K562 (cell line): ENCODE results near the gene SIKE1. TPM values are rescaled to one million over a fixed set of nuclear protein-coding genes. Genes with fewer than 3 reads are reported as not detected.

Experiments
- ATAC-seq: fragments of 200-7000 bp; cut with Tn5 transposase; 3 replicates; pipeline ENCODE4 v1.9.1; 2020; ENCODE audit warnings: moderate library complexity
- BruUV-seq: library from RNA; stranded (reverse); fragments of 400-500 nt; replicated peaks from 2 replicates; lab custom pipeline; 2021; lab: Mats Ljungman, UMichigan
- CTCF ChIA-PET: fragments of 300-600 bp; formaldehyde crosslinking; extraction: SDS; loops from one replicate; lab custom pipeline; 2021; ENCODE audit warnings: low intra/inter-chr PET ratio; lab: Yijun Ruan, JAX
- POLR2A ChIA-PET: fragments of 300-600, 350-650 bp; sonication (Branson Sonifier 250); formaldehyde crosslinking; extraction: SDS; loops from one replicate; lab custom pipeline; 2021; ENCODE audit warnings: antibody characterized with exemption, inconsistent platforms; lab: Yijun Ruan, JAX
- DNase-seq, 4 experiments: peaks; one replicate each; pipeline versions ENCODE4 v3.0.0 to v3.0.0-alpha.2; 2011 to 2018; ENCODE audit warnings: low spot score in 3 of 4, mixed read lengths in 3 of 4; ENCODE audit errors: extremely low read depth in 1 of 4
- FAIRE-seq: peaks from 2 replicates; lab custom pipeline; 2011; peaks lifted over from hg19 to GRCh38; lab: Jason Lieb, UNC
- H2AFZ ChIP-seq: 2 replicates; pipeline ENCODE4 v1.6.0; 2011; ENCODE audit warnings: low read depth, low read length, control low read depth, inconsistent platforms
- H3K27ac ChIP-seq: fragments of 200-600 bp; 3 replicates; pipeline ENCODE4 v1.8.0; 2011; ENCODE audit warnings: low read depth, mild to moderate bottlenecking, control low read depth, inconsistent platforms, low read length, moderate library complexity, mixed read lengths; ENCODE audit errors: extremely low read depth
- H3K27me3 ChIP-seq, 2 experiments: fragments of 300-600 bp in 1 of 2; 2 replicates in 1 of 2; 3 replicates in 1 of 2; pipeline versions ENCODE4 v1.6.0 to v1.8.0; 2011; ENCODE audit warnings: inconsistent platforms in 2 of 2, low read length in 2 of 2, mild to moderate bottlenecking in 1 of 2, mixed read lengths in 1 of 2, moderate library complexity in 1 of 2; ENCODE audit not compliant: control insufficient read depth in 2 of 2, insufficient read depth in 2 of 2
- H3K36me3 ChIP-seq: fragments of 300-600 bp; 3 replicates; pipeline ENCODE4 v1.8.0; 2011; ENCODE audit warnings: mild to moderate bottlenecking, low read length, inconsistent platforms; ENCODE audit not compliant: control insufficient read depth, insufficient read depth
- H3K4me1 ChIP-seq, 2 experiments: fragments of 200-600 bp in 1 of 2; replicated peaks in 1 of 2; 2 replicates in 1 of 2; 3 replicates in 1 of 2; pipeline versions ENCODE4 v1.5.1 to v1.8.0; 2011; ENCODE audit warnings: inconsistent platforms in 2 of 2, low read length in 2 of 2, mild to moderate bottlenecking in 1 of 2, mixed read lengths in 1 of 2, moderate library complexity in 1 of 2; ENCODE audit not compliant: control insufficient read depth in 2 of 2, insufficient read depth in 2 of 2
- H3K4me2 ChIP-seq: 2 replicates; pipeline ENCODE4 v1.6.1; 2011; ENCODE audit warnings: low read length, control low read depth, inconsistent platforms, mixed read lengths; ENCODE audit not compliant: insufficient read depth
- H3K4me3 ChIP-seq: fragments of 200-600 bp; sonication (generic), shearing (Covaris generic); 2 replicates; pipeline ENCODE4 v1.5.1; 2016; ENCODE audit warnings: control low read depth, inconsistent platforms
- H3K79me2 ChIP-seq: fragments of 200-600 bp; 3 replicates; pipeline ENCODE4 v1.8.0; 2011; ENCODE audit warnings: low read length, inconsistent platforms; ENCODE audit not compliant: control insufficient read depth, insufficient read depth
- H3K9ac ChIP-seq, 2 experiments: 2 replicates each; pipeline versions ENCODE4 v1.6.0 to v1.6.1; 2011; ENCODE audit warnings: low read depth in 2 of 2, low read length in 2 of 2, control low read depth in 1 of 2, inconsistent platforms in 1 of 2, mild to moderate bottlenecking in 1 of 2, mixed read lengths in 1 of 2; ENCODE audit not compliant: insufficient read depth in 1 of 2
- H3K9me1 ChIP-seq: one replicate; pipeline ENCODE4 v1.6.0; 2011; ENCODE audit warnings: inconsistent platforms, mild to moderate bottlenecking, low read length, moderate library complexity; ENCODE audit not compliant: control insufficient read depth, insufficient read depth
- H3K9me3 ChIP-seq: replicated peaks from 2 replicates; pipeline ENCODE4 v1.5.1; 2011; ENCODE audit warnings: low read depth, low read length, inconsistent platforms; ENCODE audit not compliant: control insufficient read depth, insufficient read depth
- H4K20me1 ChIP-seq: replicated peaks from 2 replicates; pipeline ENCODE4 v1.6.1; 2011; ENCODE audit warnings: low read length, inconsistent platforms, mixed read lengths; ENCODE audit not compliant: control insufficient read depth, insufficient read depth
- CAMTA2 ChIP-seq: fragments of 250-450 bp; sonication (Bioruptor Pico); conservative IDR thresholded peaks from 2 replicates; pipeline ENCODE4 v1.5.1; 2022
- CEBPB ChIP-seq: fragments of 450-650 bp; IDR thresholded peaks from 2 replicates; pipeline ENCODE4 v1.6.1; 2016; ENCODE audit warnings: missing genetic modification characterization, missing compliant biosample characterization
- CEBPG ChIP-seq, 3 experiments: fragments of 200-800 bp in 1 of 3; sonication (Bioruptor generic) in 1 of 3; sonication (generic) in 1 of 3; formaldehyde crosslinking in 1 of 3; IDR thresholded peaks in 2 of 3; conservative IDR thresholded peaks in 1 of 3; 2 replicates each; pipeline versions ENCODE4 v1.6.1 to v1.8.0; 2016 to 2022; ENCODE audit warnings: missing compliant biosample characterization in 2 of 3, missing genetic modification characterization in 2 of 3, mild to moderate bottlenecking in 1 of 3, missing genetic modification reagents in 1 of 3
- NFIC ChIP-seq: fragments of 450-650 bp; IDR thresholded peaks from 2 replicates; pipeline ENCODE4 v1.6.1; 2017; ENCODE audit warnings: mild to moderate bottlenecking, inconsistent platforms
- RAD51 ChIP-seq: fragments of 450-650 bp; IDR thresholded peaks from 2 replicates; pipeline ENCODE4 v1.7.1; 2016; ENCODE audit warnings: low read depth, mild to moderate bottlenecking, borderline replicate concordance
- ZBTB11 ChIP-seq, 3 experiments: fragments of 200-800 bp in 1 of 3; fragments of 250-450 bp in 1 of 3; fragments of 450-650 bp in 1 of 3; sonication (Bioruptor Pico) in 1 of 3; sonication (Bioruptor generic) in 1 of 3; formaldehyde crosslinking in 1 of 3; IDR thresholded peaks; 2 replicates each; pipeline versions ENCODE4 v1.6.1 to v1.8.0; 2016 to 2022; ENCODE audit warnings: mild to moderate bottlenecking in 2 of 3, missing genetic modification characterization in 2 of 3, missing compliant biosample characterization in 1 of 3, moderate library complexity in 1 of 3
- WGBS: fragments of 100-300 bp; shearing (Covaris generic); methylation state at CpG from one replicate; pipeline ENCODE4 v1.1.6; 2016; ENCODE audit warnings: low coverage, mixed read lengths; ENCODE audit not compliant: insufficient coverage; ENCODE audit errors: missing lambda C conversion rate; 5-methylcytosine and 5-hydroxymethylcytosine counted together
- in situ Hi-C: fragments of 300-500 bp; cut with MboI; formaldehyde crosslinking; loops from 4 replicates; pipeline ENCODE4 v1.15.0; 2018; ENCODE audit warnings: inconsistent platforms, mixed read lengths
- intact Hi-C: fragments of 100-400 bp; cut with micrococcal nuclease; formaldehyde crosslinking; loops from 2 replicates; pipeline ENCODE4 v1.14.2; 2022
- polyA plus RNA-seq, 8 experiments: library from polyadenylated mRNA; depleted of rRNA in 4 of 8; stranded (reverse) in 5 of 8; unstranded in 3 of 8; fragments of >200 nt; fragmentation: Nextera tagmentation in 2 of 8; fragmentation: Illumina TruSeq in 1 of 8; extraction: Ambion mirVana in 2 of 8; extraction: Trizol in 1 of 8; gene quantifications; 2 replicates each; pipeline versions ENCODE4 v1.2.1 to v1.2.3, GENCODE V29; 2011 to 2014; ENCODE audit warnings: inconsistent platforms in 1 of 8, missing spikeins in 1 of 8
- total RNA-seq, 7 experiments: library from RNA; depleted of rRNA in 6 of 7; stranded (reverse); fragments of >200 nt in 6 of 7; fragmentation: Illumina TruSeq in 2 of 7; extraction: Trizol in 2 of 7; gene quantifications; 2 replicates each; pipeline versions ENCODE4 v1.2.1 to v1.2.3, GENCODE V29; 2011 to 2021; ENCODE audit warnings: low replicate concordance in 1 of 7

The SIKE1 gene
- total and polyA plus RNA-seq, 9 of the 15 experiments (the other 6 are each of a cell fraction or from before 2014, with no cell fraction given), result 21.8 to 144 (median 76.3) TPM

GRCh38 chr1:114728553-114728952, 51.9 kb downstream of the SIKE1 start:
- FAIRE-seq (no peak), ATAC-seq (no peak), DNase-seq (no peak)
- WGBS, result 95% methylated on average over 2 of the region's 2 CpGs
- ChIA-PET POLR2A (interaction anchor here (0.9 to 1.5 kb wide), 3 partner anchors 8 to 27 kb away, joined by 3 to 5 read pairs (median 4); no protein-coding TSS in a partner anchor), CTCF (no interaction called here)
- H3K4me1 ChIP-seq, result no peaks in the 10 kb centered on the region
- H3K36me3 ChIP-seq, result peaks cover 99% of the 10 kb centered on the region
- no peaks in the 10 kb centered on the region for H4K20me1 ChIP-seq
- TF ChIP-seq CEBPB (tag), result peak; percentile 80
- no peak for TF ChIP-seq RAD51
- no peak for TF ChIP-seq CEBPG (CRISPR knock-in tag; IDR thresholded peaks at IDR 0.05)
- peak; percentile 63 to 81 for TF ChIP-seq CEBPG (tag; conservative IDR thresholded peaks at IDR 0.05 in 1 of 2, IDR thresholded peaks at IDR 0.05 in 1 of 2)
- BruUV-seq, result no TSS peak
- peaks cover 3% of the 10 kb centered on the region; the same call in 1 of the 3 replicates for H3K79me2 ChIP-seq
- H3K27ac ChIP-seq, result no peak overlapping the region
- no peaks in the 10 kb centered on the region for H3K9me3 ChIP-seq
- intact Hi-C loops (no loop called here), in situ Hi-C loops (no loop called here)
- H3K9ac ChIP-seq, result no peak overlapping the region
- H2AFZ ChIP-seq, result no peak overlapping the region
- H3K9me1 ChIP-seq, result no peaks in the 10 kb centered on the region
- H3K4me3 ChIP-seq, result no peak overlapping the region
- no peaks in the 10 kb centered on the region for H3K27me3 ChIP-seq
- H3K4me2 ChIP-seq, result no peak overlapping the region

- H3K27me3 ChIP-seq, result no peaks in the 10 kb centered on the region
- H3K79me2 ChIP-seq, result no peaks in the 10 kb centered on the region
- 71% methylated on average over 1 of the region's 1 CpG for WGBS
- H3K27ac ChIP-seq, result no peak overlapping the region
- no peak for DNase-seq
- H2AFZ ChIP-seq, result no peak overlapping the region
- no TSS peak for BruUV-seq
- intact Hi-C loops, result no loop called here
- no peak overlapping the region for H3K4me2 ChIP-seq
- CTCF ChIA-PET, result no interaction called here
- FAIRE-seq, result no peak
- H3K9ac ChIP-seq, result no peak overlapping the region
- H4K20me1 ChIP-seq, result no peaks in the 10 kb centered on the region
- no peaks in the 10 kb centered on the region for H3K4me1 ChIP-seq
- H3K4me3 ChIP-seq, result no peak overlapping the region
- ATAC-seq, result no peak
- POLR2A ChIA-PET, result interaction anchor here (0.6 to 1.5 kb wide), 2 partner anchors 8 to 84 kb away, joined by 4 to 6 read pairs; partner anchors contain the start of gene NRAS
- in situ Hi-C loops, result no loop called here
- H3K36me3 ChIP-seq, result peaks cover 99% of the 10 kb centered on the region
- H3K9me3 ChIP-seq, result no peaks in the 10 kb centered on the region
- H3K9me1 ChIP-seq, result no peaks in the 10 kb centered on the region
- TF ChIP-seq CAMTA2 (CRISPR knock-in tag) (no peak), NFIC (no peak), ZBTB11 (CRISPR knock-in tag; IDR thresholded peaks at IDR 0.05) (0 out of 6 replicates have a peak, but pooled peaks of 1 of the 3 experiments have one; percentile 7)
These were observed 55.3 kb downstream of the SIKE1 start for GRCh38 chr1:114725230-114725629.
